HFFc6 (cell line): ENCODE measurements around the gene UFL1. TPM values are rescaled to one million over a fixed set of nuclear protein-coding genes. Genes with fewer than 3 reads are reported as not detected.
"Not testable (repeated sequence)": the region's sequence is repeated elsewhere in the genome, so short reads cannot be mapped to it uniquely, and the experiment has no call there.

Source experiments
- DNase-seq: peaks from one replicate; pipeline ENCODE4 v3.0.0-alpha.2; 2018
- H3K27ac Mint-ChIP-seq: 2 replicates; pipeline ENCODE4 v1.8.0; 2020; ENCODE audit warnings: mild to moderate bottlenecking, mixed read lengths
- H3K27me3 Mint-ChIP-seq: 2 replicates; pipeline ENCODE4 v1.8.0; 2021; ENCODE audit warnings: mild to moderate bottlenecking, moderate library complexity, mixed read lengths; ENCODE audit not compliant: insufficient read depth
- H3K36me3 Mint-ChIP-seq: 2 replicates; pipeline ENCODE4 v1.8.0; 2021; ENCODE audit warnings: low read depth, mixed read lengths
- H3K4me1 Mint-ChIP-seq: 2 replicates; pipeline ENCODE4 v1.8.0; 2020; ENCODE audit warnings: low read depth, mixed read lengths
- H3K4me3 Mint-ChIP-seq: 2 replicates; pipeline ENCODE4 v1.8.0; 2020; ENCODE audit warnings: mild to moderate bottlenecking, moderate library complexity, mixed read lengths
- H3K9me3 Mint-ChIP-seq: 2 replicates; pipeline ENCODE4 v1.8.0; 2020; ENCODE audit warnings: mild to moderate bottlenecking, mixed read lengths
- long read RNA-seq: library from polyadenylated mRNA; unstranded; transcript quantifications from one replicate; pipeline ENCODE4 v2.0.0, GENCODE V29; 2019
- total RNA-seq, 6 experiments: library from RNA; stranded (reverse); fragmentation: NEBNext Ultra II Directional; extraction: Animal tissue kit (Norgen Biotek cat#: 25700); gene quantifications; 2 replicates in 1 of 6; 3 replicates in 5 of 6; pipeline ENCODE4 v1.2.3, GENCODE V29; 2021
- TF ChIP-seq, protein P1 (sequence below): fragments of 200-600 bp; sonication (generic); IDR thresholded peaks from 2 replicates; pipeline ENCODE4 v1.5.0; 2021; ENCODE audit warnings: antibody characterized with exemption, mild to moderate bottlenecking

UFL1 gene
- total RNA-seq = 10 to 100 TPM; 21.6 to 26.4 (median 24.5) TPM
- long read RNA-seq, full-length matches to known transcripts = 8 of 60 reads
- long read RNA-seq, partial matches to known transcripts = 36 of 60 reads
- long read RNA-seq, other reads (novel, unspliced or antisense) = 16 of 60 reads

DNA sequence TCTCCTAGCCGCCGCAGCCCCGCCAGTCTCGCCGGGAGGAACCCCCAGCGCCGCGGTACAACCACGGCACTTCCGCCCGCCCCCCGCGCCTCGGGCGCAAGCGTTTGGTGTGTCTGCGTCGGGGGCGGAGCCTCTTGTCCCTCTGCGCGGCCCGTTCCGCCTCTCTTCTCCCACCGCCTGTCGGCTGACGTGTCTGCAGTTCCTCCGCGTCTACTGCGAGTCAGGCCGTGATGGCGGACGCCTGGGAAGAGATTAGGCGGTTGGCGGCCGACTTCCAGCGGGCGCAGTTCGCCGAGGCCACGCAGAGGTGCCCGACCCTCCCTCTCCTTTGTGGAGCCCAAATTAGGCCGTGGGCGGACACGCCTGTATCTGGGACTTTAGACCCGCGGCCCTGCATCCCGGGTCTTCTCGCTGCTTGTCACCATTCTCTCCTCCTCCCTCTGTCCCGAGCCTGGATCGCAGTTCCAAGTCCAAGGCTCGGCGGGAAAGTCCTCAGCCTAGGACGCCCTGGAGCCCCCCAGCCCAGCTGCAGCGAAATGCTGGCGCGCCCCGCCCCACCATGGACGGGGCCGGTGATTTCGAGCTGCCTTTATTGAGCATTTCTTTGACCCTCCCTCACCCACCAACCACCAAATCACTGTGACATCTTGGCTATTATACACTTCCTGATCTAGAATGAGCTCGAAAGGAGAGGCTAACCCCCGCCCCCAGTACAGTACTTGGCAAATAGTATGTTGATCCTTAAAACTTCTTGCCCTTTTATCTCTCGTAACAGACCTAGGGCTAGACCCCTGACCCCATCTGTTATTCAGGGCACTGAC is at the start of gene UFL1:
TSS of gene UFL1 (plus strand) at position 163 of the 821 bp plus-strand sequence. CDS start at position 231, 68 bp downstream.
- TF ChIP-seq, protein P1, sequence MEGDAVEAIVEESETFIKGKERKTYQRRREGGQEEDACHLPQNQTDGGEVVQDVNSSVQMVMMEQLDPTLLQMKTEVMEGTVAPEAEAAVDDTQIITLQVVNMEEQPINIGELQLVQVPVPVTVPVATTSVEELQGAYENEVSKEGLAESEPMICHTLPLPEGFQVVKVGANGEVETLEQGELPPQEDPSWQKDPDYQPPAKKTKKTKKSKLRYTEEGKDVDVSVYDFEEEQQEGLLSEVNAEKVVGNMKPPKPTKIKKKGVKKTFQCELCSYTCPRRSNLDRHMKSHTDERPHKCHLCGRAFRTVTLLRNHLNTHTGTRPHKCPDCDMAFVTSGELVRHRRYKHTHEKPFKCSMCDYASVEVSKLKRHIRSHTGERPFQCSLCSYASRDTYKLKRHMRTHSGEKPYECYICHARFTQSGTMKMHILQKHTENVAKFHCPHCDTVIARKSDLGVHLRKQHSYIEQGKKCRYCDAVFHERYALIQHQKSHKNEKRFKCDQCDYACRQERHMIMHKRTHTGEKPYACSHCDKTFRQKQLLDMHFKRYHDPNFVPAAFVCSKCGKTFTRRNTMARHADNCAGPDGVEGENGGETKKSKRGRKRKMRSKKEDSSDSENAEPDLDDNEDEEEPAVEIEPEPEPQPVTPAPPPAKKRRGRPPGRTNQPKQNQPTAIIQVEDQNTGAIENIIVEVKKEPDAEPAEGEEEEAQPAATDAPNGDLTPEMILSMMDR = no peak; the same call in 1 of the 2 replicates
- peaks cover 11% of the 10 kb centered on the region for H3K36me3 Mint-ChIP-seq
- peak; percentile 88 for DNase-seq
- peaks cover 3% of the 10 kb centered on the region; the same call in 1 of the 2 replicates for H3K27me3 Mint-ChIP-seq
- H3K4me1 Mint-ChIP-seq = peaks cover 25% of the 10 kb centered on the region
- peak within 1 kb of the TSS; percentile 99 for H3K27ac Mint-ChIP-seq
- no peaks in the 10 kb centered on the region for H3K9me3 Mint-ChIP-seq
- peak within 1 kb of the TSS; percentile 100 for H3K4me3 Mint-ChIP-seq

DNA sequence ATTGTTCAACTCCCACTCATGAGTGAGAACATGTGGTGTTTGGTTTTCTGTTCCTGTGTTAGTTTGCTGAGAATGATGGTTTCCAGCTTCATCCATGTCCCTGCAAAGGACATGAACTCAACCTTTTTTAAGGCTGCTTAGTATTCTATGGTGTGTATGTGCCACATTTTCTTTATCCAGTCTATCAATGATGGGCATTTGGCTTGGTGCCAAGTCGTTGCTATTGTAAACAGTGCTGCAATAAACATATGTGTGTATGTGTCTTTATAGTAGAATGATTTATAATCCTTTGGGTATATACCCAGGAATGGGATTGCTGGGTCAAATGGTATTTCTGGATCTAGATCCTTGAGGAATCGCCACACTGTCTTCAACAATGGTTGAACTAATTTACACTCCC is 49.3 kb upstream of the UFL1 start:
- H3K4me3 Mint-ChIP-seq, DNase-seq, H3K27me3 Mint-ChIP-seq, H3K9me3 Mint-ChIP-seq, H3K4me1 Mint-ChIP-seq, H3K36me3 Mint-ChIP-seq, H3K27ac Mint-ChIP-seq: not testable (repeated sequence)

DNA sequence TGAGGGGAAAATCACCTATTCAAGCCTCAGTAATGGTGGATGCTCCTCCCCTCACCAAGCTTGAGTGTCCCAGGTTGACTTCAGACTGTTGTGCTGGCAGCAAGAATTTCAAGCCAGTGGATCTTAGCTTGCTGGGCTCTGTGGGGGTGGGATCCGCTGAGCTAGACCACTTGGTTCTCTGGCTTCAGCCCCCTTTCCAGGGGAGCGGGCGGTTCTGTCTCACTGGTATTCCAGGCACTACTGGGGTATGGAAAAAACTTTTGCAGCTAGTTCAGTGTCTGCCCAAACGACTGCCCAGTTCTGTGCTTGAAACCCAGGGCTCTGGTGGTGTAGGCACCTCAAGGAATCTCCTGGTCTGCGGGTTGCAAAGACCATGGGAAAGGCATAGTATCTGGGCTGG is 42.9 kb upstream of the UFL1 start:
- no peak overlapping the region for H3K27ac Mint-ChIP-seq
- no peaks in the 10 kb centered on the region for H3K4me1 Mint-ChIP-seq
- H3K4me3 Mint-ChIP-seq = no peak overlapping the region
- no peak for DNase-seq
- H3K9me3 Mint-ChIP-seq = peaks cover 9% of the 10 kb centered on the region
- H3K36me3 Mint-ChIP-seq = no peaks in the 10 kb centered on the region
- H3K27me3 Mint-ChIP-seq = peaks cover 1% of the 10 kb centered on the region; the same call in 1 of the 2 replicates
- TF ChIP-seq, protein P1 = no peak

DNA sequence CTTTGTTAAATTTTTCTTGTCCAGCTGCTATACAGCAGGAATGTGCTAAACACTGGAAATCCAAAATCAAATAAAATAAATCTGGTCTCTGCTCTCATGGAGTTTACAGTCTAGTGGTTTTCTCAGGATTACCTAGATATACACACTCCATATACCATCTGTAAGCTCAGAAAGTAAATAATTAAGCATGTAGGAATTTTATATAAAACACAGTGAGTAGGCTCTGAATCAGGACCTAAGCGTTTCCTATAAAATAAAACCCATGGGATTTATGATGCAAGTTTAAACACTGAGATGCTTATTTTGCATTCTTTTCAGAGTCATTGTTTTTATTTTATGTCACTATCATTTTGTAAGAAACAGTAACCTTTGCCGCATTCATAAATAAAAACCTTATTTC is 29.7 kb upstream of the UFL1 start:
- no peak for DNase-seq
- Mint-ChIP-seq H3K27me3 (no peaks in the 10 kb centered on the region), H3K27ac (no peak overlapping the region), H3K4me1 (no peaks in the 10 kb centered on the region), H3K9me3 (peaks cover 12% of the 10 kb centered on the region), H3K4me3 (no peak overlapping the region), H3K36me3 (no peaks in the 10 kb centered on the region)
- TF ChIP-seq, protein P1 = no peak

DNA sequence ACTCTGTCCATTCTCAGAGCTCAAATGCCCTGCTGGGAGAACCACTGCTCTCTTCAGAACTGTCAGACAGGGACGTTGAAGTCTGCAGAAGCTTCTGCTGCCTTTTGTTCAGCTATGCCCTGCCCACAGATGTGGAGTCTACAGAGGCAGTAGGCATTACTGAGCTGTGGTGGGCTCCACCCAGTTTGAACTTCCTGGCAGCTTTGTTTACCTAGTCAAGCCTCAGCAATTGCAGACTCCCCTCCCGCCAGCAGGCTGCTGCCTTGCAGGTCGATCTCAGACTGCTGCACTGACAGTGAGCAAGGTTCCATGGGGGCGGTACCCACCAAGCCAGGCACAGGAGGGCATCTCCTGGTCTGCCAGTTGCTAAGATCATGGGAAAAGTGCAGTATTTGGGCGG is 21.8 kb upstream of the UFL1 start:
- Mint-ChIP-seq H3K27ac (no peak overlapping the region), H3K27me3 (no peaks in the 10 kb centered on the region; the same call in 1 of the 2 replicates), H3K4me1 (no peaks in the 10 kb centered on the region), H3K4me3 (no peak overlapping the region), H3K9me3 (peaks cover 14% of the 10 kb centered on the region), H3K36me3 (no peaks in the 10 kb centered on the region)
- no peak for DNase-seq
- TF ChIP-seq, protein P1 = no peak

DNA sequence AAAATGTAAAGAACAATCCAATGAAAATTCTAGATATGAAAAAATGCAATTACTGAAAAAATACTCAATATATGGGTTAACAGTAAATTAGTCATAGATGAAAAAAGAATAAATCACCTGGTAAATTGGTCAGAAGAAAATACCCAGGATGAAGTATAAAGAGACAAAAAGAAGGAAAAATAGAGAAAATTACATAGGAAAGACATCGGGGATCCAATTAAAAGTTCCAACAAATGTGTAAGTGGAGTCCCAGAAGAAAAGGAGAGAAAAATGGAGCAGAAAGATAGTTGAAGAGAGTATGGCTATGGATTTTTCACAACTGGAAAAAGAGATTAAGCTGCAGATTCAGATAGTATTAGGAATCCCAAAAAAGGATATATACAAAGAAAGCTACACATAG is 18.7 kb upstream of the UFL1 start:
- Mint-ChIP-seq H3K4me3 (no peak overlapping the region), H3K36me3 (no peaks in the 10 kb centered on the region), H3K9me3 (peaks cover 7% of the 10 kb centered on the region), H3K4me1 (no peaks in the 10 kb centered on the region), H3K27me3 (no peaks in the 10 kb centered on the region), H3K27ac (no peak overlapping the region)
- no peak for DNase-seq
- TF ChIP-seq, protein P1 = no peak
